ENCODE measurements around the gene RNF224.

The RNF224 gene

DNA sequence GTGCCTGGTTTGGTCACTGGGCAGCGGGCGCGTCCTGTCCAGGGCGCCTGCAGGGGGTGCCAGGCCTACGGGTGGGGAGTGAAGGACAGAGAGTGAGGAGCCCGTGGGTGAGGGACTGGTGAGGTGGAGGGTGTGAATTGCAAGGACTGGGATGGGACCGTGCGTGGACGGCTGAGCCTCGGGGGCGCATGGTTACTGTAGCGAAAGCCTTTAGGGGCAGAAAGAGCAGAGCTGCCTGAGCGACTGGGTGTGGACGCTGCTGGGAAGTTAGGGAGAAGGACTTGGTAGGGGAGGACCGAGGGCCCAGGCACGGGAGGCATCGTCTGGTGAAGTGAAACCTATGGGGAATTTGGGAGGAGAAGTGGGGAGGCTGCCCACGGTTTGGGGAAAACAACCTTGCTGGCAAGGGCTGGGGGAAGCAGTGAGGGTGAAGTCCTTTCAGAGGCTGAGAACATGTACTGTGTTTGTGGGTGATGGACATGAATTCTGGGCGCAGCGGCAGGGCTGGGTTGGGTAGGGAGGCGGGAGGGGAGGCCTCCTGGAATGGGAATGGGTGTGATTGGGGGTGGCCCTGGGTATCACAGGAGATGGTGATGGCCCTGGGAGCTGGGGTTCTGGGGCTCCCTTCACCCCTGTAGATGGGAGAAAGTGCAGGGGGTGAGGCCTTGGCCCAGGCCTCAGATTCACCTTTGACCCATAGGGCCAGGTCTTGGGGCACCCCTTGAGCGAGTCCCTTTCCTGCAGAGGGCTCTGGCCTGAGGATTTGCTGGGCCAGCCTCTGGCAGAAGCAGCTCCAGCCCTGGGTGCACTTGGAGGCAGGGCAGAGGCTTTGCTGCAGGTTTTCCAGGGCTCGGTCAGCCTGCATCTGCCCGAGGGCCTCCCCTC is 48.5 kb downstream of the RNF224 start:
- peak; percentile 47 for DNase-seq

DNA sequence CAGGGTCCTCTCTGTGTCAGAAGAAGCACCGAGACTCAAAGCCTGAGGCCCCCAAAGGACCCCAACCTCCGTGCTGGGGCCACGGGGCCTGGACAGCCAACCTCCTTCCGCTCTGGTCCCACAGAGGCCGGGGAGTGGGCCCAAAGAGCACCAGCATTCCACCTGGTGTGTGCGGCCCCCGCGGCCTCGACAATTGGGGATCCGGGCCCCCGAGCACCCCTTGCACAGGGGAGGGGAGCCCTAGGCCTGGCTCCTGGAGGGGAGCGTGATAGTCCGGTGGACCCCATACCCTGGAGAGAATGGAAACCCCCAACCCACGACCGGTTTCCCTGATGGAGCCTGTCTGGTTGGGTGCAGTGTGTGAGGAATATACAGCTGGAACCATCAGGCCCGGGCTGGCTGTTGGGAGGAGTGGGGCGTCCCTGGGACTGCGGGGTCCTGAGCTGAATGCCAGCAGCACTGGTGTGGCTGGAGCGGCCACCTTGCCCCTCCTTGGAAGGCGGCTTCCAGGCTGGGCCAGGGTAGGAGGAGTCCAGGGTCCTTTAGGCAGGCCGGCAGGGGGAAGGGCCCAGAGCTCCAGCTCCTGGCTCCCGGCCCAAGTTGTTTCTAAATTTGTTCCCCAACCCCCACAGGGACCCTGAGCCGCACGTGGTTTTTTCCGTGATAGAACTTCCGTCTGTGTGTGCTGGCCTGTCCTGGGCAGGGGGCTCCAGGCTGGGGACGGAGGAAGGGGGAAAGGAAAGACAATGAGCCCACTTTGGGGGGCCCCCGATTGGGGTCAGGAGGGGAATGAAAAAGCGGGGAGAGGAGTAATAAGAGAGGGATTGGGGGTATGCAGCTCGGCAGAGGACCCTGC is 49.4 kb downstream of the RNF224 start:
- DNase-seq, result peak; percentile 62

GRCh38 chr9:137277329-137278041 is 50.2 kb downstream of the RNF224 start, which contains the start of gene TOR4A:
TSS of gene TOR4A (plus strand) at chr9:137277726. CDS start at chr9:137278690, 964 bp downstream.
- DNase-seq, result peak; percentile 95

DNA sequence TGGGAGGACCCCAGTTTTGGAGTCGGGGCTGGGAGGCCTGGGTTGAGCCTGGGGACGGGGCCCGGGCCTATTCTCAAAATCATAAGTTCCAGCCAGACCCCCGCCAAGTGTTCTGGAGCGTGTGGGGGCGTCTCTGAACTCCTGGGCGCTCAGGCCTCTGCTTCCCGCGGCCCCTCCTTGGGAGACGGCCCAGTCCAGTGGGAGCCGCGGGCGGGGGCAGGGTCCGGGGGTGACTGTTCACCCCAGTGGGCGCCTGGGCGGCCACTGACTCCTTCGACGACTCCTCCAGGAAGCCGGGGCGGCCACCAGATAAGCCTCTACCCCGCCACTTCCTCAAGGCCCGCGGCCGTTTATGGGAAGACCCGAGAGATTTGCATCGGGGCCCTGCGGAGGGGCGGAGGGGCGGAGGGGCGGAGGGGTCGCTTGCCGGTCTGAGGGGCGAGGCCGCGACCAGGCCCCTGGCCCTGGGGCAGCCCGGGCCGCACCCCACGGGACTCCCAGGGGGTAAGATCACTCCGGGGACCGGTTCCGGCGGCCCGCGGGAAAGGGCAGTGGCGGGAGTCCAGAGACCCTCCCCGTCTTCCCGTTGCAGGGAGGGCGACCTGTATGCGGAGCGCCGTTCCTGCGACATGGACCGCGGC is 50.9 kb downstream of the RNF224 start:
- peak; percentile 67 for DNase-seq
